ENCODE results near the gene RAB36. TPM values are rescaled to one million over a fixed set of nuclear protein-coding genes. Genes with fewer than 3 reads are reported as not detected.

Gene RAB36
- total and polyA plus RNA-seq, 9 of the 15 experiments (the other 6 are each of a cell fraction or from before 2014, with no cell fraction given) = 0.04 to 0.50 (median 0.08) TPM; not detected in 3

DNA sequence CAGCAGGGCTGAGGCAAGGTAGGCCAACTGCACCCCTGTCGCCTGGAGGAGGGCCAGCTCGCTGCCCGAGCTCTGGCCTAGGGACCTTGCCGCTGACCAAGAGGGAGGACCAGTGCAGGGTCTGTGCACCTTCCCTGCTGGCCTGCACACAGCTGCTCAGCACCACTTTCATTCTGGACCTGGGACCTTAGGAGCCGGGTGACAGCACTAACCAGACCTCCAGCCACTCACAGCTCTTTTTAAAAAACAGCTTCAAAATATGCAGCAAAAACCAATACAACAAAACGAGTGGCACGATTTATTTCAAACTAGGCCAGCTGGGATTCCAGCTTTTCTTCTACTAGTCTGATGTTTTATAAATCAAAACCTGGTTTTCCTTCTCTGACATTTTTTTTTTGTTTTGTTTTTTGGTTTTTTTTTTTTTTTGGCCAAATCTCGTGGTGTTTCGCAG is 21.4 kb upstream of the RAB36 start:
- H3K79me2 ChIP-seq (ENCODE audit: control insufficient read depth, insufficient read depth, low read length) = no peaks in the 10 kb centered on the region
- POLR2A ChIA-PET = interaction anchor here (0.6 to 19.0 kb wide), 14 partner anchors 9 to 268 kb away, joined by 3 to 414 read pairs (median 5); partner anchors contain the start of gene RAB36
- FAIRE-seq (no peak), DNase-seq (ENCODE audit: extremely low read depth in 1 of 4, low spot score in 3 of 4) (peak in 2 of 4 experiments; percentile 60 to 61), ATAC-seq (no peak)
- in situ Hi-C loops (cut with MboI) (no loop called here), intact Hi-C loops (cut with micrococcal nuclease) (loop anchor here (5.0 to 10.0 kb wide), 2 partner anchors 402 to 659 kb away; no protein-coding TSS in a partner anchor)
- peak overlapping the region in 1 of 2 experiments; percentile 12; a peak in 2 of 4 replicates for H3K9ac ChIP-seq (ENCODE audit: insufficient read depth in 1 of 2, low read depth in 2 of 2, low read length in 2 of 2)
- peaks cover 50 to 91% of the 10 kb centered on the region in 2 experiments for H3K27me3 ChIP-seq (ENCODE audit: control insufficient read depth in 2 of 2, insufficient read depth in 2 of 2, low read length in 2 of 2)
- CTCF ChIA-PET (ENCODE audit: low intra/inter-chr PET ratio) = interaction anchor here (0.6 to 12.0 kb wide), 3 partner anchors 8 to 322 kb away, joined by 3 to 549 read pairs (median 5); no protein-coding TSS in a partner anchor
- H3K9me3 ChIP-seq (replicated peaks; ENCODE audit: control insufficient read depth, insufficient read depth, low read depth, low read length) = no peaks in the 10 kb centered on the region
- 7% methylated on average over 9 of the region's 9 CpGs for WGBS (ENCODE audit: insufficient coverage, low coverage, missing lambda C conversion rate)
- H3K4me2 ChIP-seq (ENCODE audit: insufficient read depth, low read length) = no peak overlapping the region
- peaks cover 9 to 22% of the 10 kb centered on the region in 2 experiments; a peak in 4 of 5 replicates for H3K4me1 ChIP-seq (replicated peaks in 1 of 2; ENCODE audit: control insufficient read depth in 2 of 2, insufficient read depth in 2 of 2, low read length in 2 of 2)
- H3K4me3 ChIP-seq = no peak overlapping the region
- no peak overlapping the region for H2AFZ ChIP-seq (ENCODE audit: low read depth, low read length)
- H4K20me1 ChIP-seq (replicated peaks; ENCODE audit: control insufficient read depth, insufficient read depth, low read length) = peaks cover 79% of the 10 kb centered on the region
- H3K27ac ChIP-seq (ENCODE audit: extremely low read depth, low read depth, low read length) = no peak overlapping the region
- BruUV-seq (replicated peaks) = no TSS peak
- H3K9me1 ChIP-seq (ENCODE audit: control insufficient read depth, insufficient read depth, low read length) = peaks cover 26% of the 10 kb centered on the region
- H3K36me3 ChIP-seq (ENCODE audit: control insufficient read depth, insufficient read depth, low read length) = no peaks in the 10 kb centered on the region
- TF ChIP-seq, protein P1, sequence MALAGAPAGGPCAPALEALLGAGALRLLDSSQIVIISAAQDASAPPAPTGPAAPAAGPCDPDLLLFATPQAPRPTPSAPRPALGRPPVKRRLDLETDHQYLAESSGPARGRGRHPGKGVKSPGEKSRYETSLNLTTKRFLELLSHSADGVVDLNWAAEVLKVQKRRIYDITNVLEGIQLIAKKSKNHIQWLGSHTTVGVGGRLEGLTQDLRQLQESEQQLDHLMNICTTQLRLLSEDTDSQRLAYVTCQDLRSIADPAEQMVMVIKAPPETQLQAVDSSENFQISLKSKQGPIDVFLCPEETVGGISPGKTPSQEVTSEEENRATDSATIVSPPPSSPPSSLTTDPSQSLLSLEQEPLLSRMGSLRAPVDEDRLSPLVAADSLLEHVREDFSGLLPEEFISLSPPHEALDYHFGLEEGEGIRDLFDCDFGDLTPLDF (CRISPR knock-in tag; IDR thresholded peaks at IDR 0.05) = 0 out of 2 replicates have a peak, but pooled peaks have one; percentile 10
- TF ChIP-seq RBM17 (IDR thresholded peaks at IDR 0.05; ENCODE audit: borderline replicate concordance, low read depth, low read length) = no peak
- no peak for TF ChIP-seq FOXM1 (IDR thresholded peaks at IDR 0.05; ENCODE audit: low read depth)
- TF ChIP-seq FOXM1 (CRISPR knock-in tag; IDR thresholded peaks at IDR 0.05; ENCODE audit: low read depth) = no peak
- TF ChIP-seq XRCC3 (IDR thresholded peaks at IDR 0.05) = no peak
- 0 out of 2 replicates have a peak, but pooled peaks have one; percentile 10 for TF ChIP-seq MYC (IDR thresholded peaks at IDR 0.05; ENCODE audit: low read depth, low read length)
- no peak for TF ChIP-seq MYC (CRISPR knock-in tag; IDR thresholded peaks at IDR 0.05; ENCODE audit: borderline replicate concordance, low read depth)
- TF ChIP-seq SRF (CRISPR knock-in tag; IDR thresholded peaks at IDR 0.05) = no peak
- no peak for TF ChIP-seq ZNF311 (CRISPR knock-in tag; IDR thresholded peaks at IDR 0.05)
- TF ChIP-seq BMI1 (IDR thresholded peaks at IDR 0.05; ENCODE audit: low read length) = peak; percentile 50; the same call in 1 of the 2 replicates
- TF ChIP-seq, protein P2, sequence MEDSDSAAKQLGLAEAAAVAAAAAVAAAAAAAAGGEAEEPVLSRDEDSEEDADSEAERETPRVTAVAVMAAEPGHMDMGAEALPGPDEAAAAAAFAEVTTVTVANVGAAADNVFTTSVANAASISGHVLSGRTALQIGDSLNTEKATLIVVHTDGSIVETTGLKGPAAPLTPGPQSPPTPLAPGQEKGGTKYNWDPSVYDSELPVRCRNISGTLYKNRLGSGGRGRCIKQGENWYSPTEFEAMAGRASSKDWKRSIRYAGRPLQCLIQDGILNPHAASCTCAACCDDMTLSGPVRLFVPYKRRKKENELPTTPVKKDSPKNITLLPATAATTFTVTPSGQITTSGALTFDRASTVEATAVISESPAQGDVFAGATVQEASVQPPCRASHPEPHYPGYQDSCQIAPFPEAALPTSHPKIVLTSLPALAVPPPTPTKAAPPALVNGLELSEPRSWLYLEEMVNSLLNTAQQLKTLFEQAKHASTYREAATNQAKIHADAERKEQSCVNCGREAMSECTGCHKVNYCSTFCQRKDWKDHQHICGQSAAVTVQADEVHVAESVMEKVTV (CRISPR knock-in tag; IDR thresholded peaks at IDR 0.05) = no peak
- TF ChIP-seq, protein P3, sequence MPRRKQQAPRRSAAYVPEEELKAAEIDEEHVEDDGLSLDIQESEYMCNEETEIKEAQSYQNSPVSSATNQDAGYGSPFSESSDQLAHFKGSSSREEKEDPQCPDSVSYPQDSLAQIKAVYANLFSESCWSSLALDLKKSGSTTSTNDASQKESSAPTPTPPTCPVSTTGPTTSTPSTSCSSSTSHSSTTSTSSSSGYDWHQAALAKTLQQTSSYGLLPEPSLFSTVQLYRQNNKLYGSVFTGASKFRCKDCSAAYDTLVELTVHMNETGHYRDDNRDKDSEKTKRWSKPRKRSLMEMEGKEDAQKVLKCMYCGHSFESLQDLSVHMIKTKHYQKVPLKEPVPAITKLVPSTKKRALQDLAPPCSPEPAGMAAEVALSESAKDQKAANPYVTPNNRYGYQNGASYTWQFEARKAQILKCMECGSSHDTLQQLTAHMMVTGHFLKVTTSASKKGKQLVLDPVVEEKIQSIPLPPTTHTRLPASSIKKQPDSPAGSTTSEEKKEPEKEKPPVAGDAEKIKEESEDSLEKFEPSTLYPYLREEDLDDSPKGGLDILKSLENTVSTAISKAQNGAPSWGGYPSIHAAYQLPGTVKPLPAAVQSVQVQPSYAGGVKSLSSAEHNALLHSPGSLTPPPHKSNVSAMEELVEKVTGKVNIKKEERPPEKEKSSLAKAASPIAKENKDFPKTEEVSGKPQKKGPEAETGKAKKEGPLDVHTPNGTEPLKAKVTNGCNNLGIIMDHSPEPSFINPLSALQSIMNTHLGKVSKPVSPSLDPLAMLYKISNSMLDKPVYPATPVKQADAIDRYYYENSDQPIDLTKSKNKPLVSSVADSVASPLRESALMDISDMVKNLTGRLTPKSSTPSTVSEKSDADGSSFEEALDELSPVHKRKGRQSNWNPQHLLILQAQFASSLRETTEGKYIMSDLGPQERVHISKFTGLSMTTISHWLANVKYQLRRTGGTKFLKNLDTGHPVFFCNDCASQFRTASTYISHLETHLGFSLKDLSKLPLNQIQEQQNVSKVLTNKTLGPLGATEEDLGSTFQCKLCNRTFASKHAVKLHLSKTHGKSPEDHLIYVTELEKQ (CRISPR knock-in tag; IDR thresholded peaks at IDR 0.05) = no peak
- 0 out of 2 replicates have a peak, but pooled peaks have one; percentile 22 for TF ChIP-seq HMGXB4 (CRISPR knock-in tag; IDR thresholded peaks at IDR 0.05)

All from K562 (cell line).